ENCODE results near the gene SLC30A3. TPM values are rescaled to one million over a fixed set of nuclear protein-coding genes. Genes with fewer than 3 reads are reported as not detected.
"Not testable (repeated sequence)": the region's sequence is repeated elsewhere in the genome, so short reads cannot be mapped to it uniquely, and the experiment has no call there.

SLC30A3 gene
- total RNA-seq, 2 donors from 2014 or later = 5.7 to 9.4 TPM

GRCh38 chr2:27303093-27304025 lies 40.5 kb upstream of the SLC30A3 start:
- peak; percentile 67 to 93 for TF ChIP-seq CTCF (IDR thresholded peaks at IDR 0.05)
- Histone ChIP-seq H3K27me3 (peaks cover 0 to 15% of the 10 kb centered on the region in 2 donors), H3K4me1 (peaks cover 0 to 28% of the 10 kb centered on the region in 2 donors), H3K4me3 (peak overlapping the region in 1 of 2 donors; percentile 32), H3K27ac (peak overlapping the region; percentile 44 to 59), H3K36me3 (peaks cover 45% of the 10 kb centered on the region), H3K9me3 (no peaks in the 10 kb centered on the region)
- peak; percentile 61 for DNase-seq (ENCODE audit: low spot score)

GRCh38 chr2:27300606-27301005 lies 37.8 kb upstream of the SLC30A3 start:
- not testable (repeated sequence) for H3K27ac ChIP-seq; H3K9me3 ChIP-seq; DNase-seq (ENCODE audit: low spot score); H3K27me3 ChIP-seq; H3K4me3 ChIP-seq; H3K4me1 ChIP-seq
- peaks cover 36% of the 10 kb centered on the region for H3K36me3 ChIP-seq

- no peak for DNase-seq (ENCODE audit: low spot score)
- Histone ChIP-seq H3K27ac (no peak overlapping the region), H3K4me3 (no peak overlapping the region), H3K36me3 (peaks cover 28% of the 10 kb centered on the region), H3K4me1 (peaks cover 0 to 23% of the 10 kb centered on the region in 2 donors), H3K27me3 (no peaks in the 10 kb centered on the region), H3K9me3 (no peaks in the 10 kb centered on the region)
- no peak for TF ChIP-seq CTCF (IDR thresholded peaks at IDR 0.05)
Observed at GRCh38 chr2:27298391-27299080, 35.7 kb upstream of the SLC30A3 start.

- Histone ChIP-seq H3K4me1 (peaks cover 0 to 21% of the 10 kb centered on the region in 2 donors), H3K27ac (no peak overlapping the region), H3K4me3 (no peak overlapping the region)
Observed at GRCh38 chr2:27297195-27297594, 34.3 kb upstream of the SLC30A3 start.

GRCh38 chr2:27296481-27296880 lies 33.6 kb upstream of the SLC30A3 start:
- TF ChIP-seq CTCF (IDR thresholded peaks at IDR 0.05) = no peak
- H3K9me3 ChIP-seq = no peaks in the 10 kb centered on the region
- no peak for DNase-seq (ENCODE audit: low spot score)
- H3K27me3 ChIP-seq = no peaks in the 10 kb centered on the region
- H3K27ac ChIP-seq = no peak overlapping the region
- H3K36me3 ChIP-seq = peaks cover 21% of the 10 kb centered on the region
- peaks cover 0 to 25% of the 10 kb centered on the region in 2 donors for H3K4me1 ChIP-seq
- H3K4me3 ChIP-seq = no peak overlapping the region

More at GRCh38 chr2:27297195-27297594, 34.3 kb upstream of the SLC30A3 start:
- no peak for TF ChIP-seq CTCF (IDR thresholded peaks at IDR 0.05)
- no peak for DNase-seq (ENCODE audit: low spot score)
- no peaks in the 10 kb centered on the region for H3K9me3 ChIP-seq
- H3K27me3 ChIP-seq = no peaks in the 10 kb centered on the region
- peaks cover 28% of the 10 kb centered on the region for H3K36me3 ChIP-seq

- no peak for DNase-seq (ENCODE audit: low spot score)
- H3K27me3 ChIP-seq = no peaks in the 10 kb centered on the region
- no peak overlapping the region for H3K27ac ChIP-seq
- no peak overlapping the region for H3K4me3 ChIP-seq
- H3K4me1 ChIP-seq = peaks cover 0 to 26% of the 10 kb centered on the region in 2 donors
- no peak for TF ChIP-seq CTCF (IDR thresholded peaks at IDR 0.05)
- peaks cover 7% of the 10 kb centered on the region for H3K36me3 ChIP-seq
- H3K9me3 ChIP-seq = no peaks in the 10 kb centered on the region
Observed at GRCh38 chr2:27294928-27295327, 32.1 kb upstream of the SLC30A3 start.
